Choroid plexus epithelial cell (primary cell): ENCODE data around the gene GPRIN2.

Experiments
- DNase-seq: peaks from one replicate; pipeline ENCODE4 v3.0.0-alpha.2; 2010; ENCODE audit warnings: low read depth
- H3K4me3 ChIP-seq: 2 replicates; pipeline ENCODE4 v1.5.1; 2011; ENCODE audit warnings: low read depth, mild to moderate bottlenecking, control low read depth, low read length, moderate library complexity
- TF ChIP-seq, protein P1 (sequence below): conservative IDR thresholded peaks from 2 replicates; pipeline ENCODE4 v1.5.1; 2011; ENCODE audit warnings: low read depth, mild to moderate bottlenecking, control low read depth, inconsistent platforms, low read length, moderate library complexity

GPRIN2 gene

DNA sequence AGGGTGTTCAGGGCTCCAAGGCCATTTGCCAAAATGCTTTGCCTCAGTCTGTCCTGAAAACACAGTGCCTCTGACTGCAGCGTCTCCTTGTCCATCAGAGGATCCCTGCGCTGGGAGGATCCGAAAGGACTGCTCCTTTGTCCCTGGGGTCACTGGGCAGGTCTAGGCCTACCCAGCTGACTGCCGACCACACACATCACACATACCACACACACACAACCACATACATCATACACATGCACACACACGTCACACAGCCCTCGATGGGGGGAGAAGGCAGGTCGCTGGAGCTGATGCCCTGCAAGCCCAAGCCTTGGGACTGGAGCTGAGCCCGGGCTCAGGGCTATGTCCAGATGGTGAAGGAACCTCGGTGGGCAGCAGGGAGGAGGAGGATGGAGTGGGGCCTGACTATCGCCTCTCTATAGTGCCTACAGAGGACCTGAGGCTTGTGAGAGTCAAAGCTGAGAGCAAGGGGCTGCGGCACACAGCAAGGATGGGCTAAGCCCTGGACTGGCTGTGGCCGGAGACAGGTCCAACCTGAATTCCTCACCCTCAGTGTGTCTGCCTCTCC lies 29.1 kb downstream of the GPRIN2 start:
- DNase-seq = no peak
- TF ChIP-seq, protein P1, sequence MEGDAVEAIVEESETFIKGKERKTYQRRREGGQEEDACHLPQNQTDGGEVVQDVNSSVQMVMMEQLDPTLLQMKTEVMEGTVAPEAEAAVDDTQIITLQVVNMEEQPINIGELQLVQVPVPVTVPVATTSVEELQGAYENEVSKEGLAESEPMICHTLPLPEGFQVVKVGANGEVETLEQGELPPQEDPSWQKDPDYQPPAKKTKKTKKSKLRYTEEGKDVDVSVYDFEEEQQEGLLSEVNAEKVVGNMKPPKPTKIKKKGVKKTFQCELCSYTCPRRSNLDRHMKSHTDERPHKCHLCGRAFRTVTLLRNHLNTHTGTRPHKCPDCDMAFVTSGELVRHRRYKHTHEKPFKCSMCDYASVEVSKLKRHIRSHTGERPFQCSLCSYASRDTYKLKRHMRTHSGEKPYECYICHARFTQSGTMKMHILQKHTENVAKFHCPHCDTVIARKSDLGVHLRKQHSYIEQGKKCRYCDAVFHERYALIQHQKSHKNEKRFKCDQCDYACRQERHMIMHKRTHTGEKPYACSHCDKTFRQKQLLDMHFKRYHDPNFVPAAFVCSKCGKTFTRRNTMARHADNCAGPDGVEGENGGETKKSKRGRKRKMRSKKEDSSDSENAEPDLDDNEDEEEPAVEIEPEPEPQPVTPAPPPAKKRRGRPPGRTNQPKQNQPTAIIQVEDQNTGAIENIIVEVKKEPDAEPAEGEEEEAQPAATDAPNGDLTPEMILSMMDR = no peak
- H3K4me3 ChIP-seq = no peak overlapping the region

DNA sequence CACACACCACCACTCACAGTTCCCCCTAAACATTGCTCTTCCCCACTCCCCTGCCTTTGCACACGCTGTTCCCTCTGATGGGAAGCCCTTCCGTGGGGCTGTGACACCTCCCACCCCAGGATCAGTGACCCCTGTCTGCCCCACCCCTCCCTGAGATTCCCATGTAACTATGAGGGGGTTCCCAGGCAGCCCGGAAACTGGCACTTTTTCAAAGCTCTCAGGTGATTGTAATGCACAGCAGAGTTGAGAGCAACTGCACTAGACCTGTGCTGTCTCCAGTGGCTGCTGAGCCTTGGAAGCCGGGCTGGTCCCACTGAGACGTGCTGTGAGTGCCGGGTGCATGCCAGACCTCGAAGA lies 29.8 kb downstream of the GPRIN2 start:
- H3K4me3 ChIP-seq = no peak overlapping the region
- peak; percentile 60 for DNase-seq
- TF ChIP-seq, protein P1 = no peak

DNA sequence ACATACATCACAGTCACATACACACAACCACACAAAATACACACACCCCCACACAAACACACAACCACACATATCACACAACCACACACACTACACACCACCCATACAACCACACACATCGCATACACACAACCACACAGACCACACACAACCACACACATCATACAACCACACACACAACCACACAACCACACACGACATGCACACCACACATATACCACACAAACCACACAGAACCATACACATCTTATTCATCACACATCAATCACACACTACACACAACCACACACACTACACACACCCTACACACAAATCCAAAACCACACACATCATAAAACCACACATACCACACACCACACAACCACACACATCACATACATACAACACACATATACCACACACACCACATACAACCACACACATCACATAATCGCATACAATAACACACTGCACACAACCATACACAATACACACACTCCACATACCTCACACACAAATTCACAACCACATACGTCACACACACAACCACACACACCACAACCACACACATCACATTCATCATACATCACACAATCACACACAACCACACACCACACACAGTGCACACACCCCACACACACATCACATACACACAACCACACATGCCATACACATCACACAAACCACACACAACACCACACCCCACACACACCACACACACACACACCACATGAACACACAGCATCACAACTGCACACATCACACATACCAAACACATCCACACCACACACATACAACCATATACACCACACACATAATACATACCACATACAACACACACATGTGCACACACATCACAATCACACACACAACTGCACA lies 30.4 kb downstream of the GPRIN2 start:
- no peak for DNase-seq
- TF ChIP-seq, protein P1 = no peak

DNA sequence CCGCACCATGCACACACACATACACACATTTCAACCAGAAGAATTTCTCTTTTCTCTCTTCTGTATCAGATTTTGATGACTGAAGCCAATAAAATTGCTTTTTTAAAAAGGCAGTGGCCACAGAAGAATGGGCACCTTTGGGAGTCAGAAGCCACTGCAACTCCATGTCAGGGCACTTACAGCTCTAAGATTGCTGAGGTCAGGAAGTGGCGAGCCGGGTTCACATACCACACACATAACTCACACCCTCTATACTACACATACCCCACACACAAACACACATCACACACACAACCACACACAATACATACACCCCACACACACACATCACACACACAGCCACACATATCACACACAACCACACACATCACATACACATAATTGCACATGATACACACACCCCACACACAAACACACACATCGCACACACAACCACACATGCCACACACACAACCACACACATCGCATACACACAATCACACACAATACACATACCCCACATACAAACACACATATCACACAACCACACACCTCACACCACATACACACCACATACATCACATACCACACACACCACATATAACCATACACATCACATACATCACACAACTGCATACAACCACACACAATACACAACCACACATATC lies 31.2 kb downstream of the GPRIN2 start:
- DNase-seq = peak; percentile 90
- TF ChIP-seq, protein P1 = no peak

More for the DNA sequence above, 30.4 kb downstream of the GPRIN2 start:
- no peak overlapping the region for H3K4me3 ChIP-seq

GRCh38 chr10:46524472-46525176 lies 31.8 kb downstream of the GPRIN2 start:
- TF ChIP-seq, protein P1 = no peak
- no peak overlapping the region for H3K4me3 ChIP-seq
- DNase-seq = peak; percentile 80

More for the DNA sequence above, 31.2 kb downstream of the GPRIN2 start:
- no peak overlapping the region for H3K4me3 ChIP-seq

DNA sequence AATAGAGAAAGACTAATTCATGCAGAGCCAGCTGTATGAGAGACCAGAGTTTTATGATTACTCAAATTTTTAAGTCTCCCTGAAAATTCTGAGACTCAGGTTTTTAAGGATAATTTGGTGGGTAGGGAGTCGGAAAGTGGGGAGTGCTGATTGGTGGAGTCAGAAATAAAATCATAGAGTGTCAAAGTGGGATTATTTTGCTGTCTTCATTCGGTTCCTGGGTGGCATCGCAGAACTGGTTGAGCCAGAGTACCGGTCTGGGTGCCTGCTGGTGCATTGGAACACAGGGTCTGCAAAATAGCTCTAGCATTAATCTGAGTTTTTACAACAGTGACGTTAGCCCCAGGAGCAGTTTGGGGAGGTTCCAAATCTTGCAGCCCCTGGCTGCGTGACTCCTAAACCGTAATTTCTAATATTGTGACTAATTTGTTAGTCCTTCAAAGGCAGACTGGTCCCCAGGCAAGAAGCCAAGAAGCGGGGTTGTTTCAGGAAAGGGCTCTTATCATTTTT lies 32.4 kb downstream of the GPRIN2 start:
- peak; percentile 91 for DNase-seq
- TF ChIP-seq, protein P1 = no peak
- H3K4me3 ChIP-seq = no peak overlapping the region
